CD4-positive, alpha-beta T cell treated with Interleukin-15 for 1 hour (primary cell): ENCODE measurements around the gene FLOT1.

ENCODE experiments used
- DNase-seq: peaks from one replicate; pipeline ENCODE4 v3.0.0-alpha.2; 2020

Gene FLOT1

GRCh38 chr6:30678964-30679726, 63.3 kb downstream of the FLOT1 start:
- peak; percentile 90 for DNase-seq
